Activated naive CD4-positive, alpha-beta T cell treated with anti-CD3 and anti-CD28 coated beads, Interleukin-2, amount 10 ng/mL, durations not matched to agents 7 days and 5 days (primary cell): ENCODE measurements around the gene KLC3.
"Not testable (repeated sequence)": the region's sequence is repeated elsewhere in the genome, so short reads cannot be mapped to it uniquely, and the experiment has no call there.

Experiments used
- CTCF ChIA-PET: fragments of 350-600 bp; sonication (Branson Sonifier 250); formaldehyde crosslinking; loops from one replicate; lab custom pipeline; 2021; ENCODE audit warnings: antibody characterized with exemption; lab: Charles Lee
- DNase-seq: peaks from one replicate; pipeline ENCODE4 v3.0.0-alpha.2; 2020
- H3K27ac Mint-ChIP-seq: one replicate; pipeline ENCODE4 v1.8.0; 2021; ENCODE audit warnings: mild to moderate bottlenecking, moderate library complexity, mixed read lengths
- H3K27me3 Mint-ChIP-seq: one replicate; pipeline ENCODE4 v1.8.0; 2021; ENCODE audit warnings: mild to moderate bottlenecking, mixed read lengths
- H3K36me3 Mint-ChIP-seq: one replicate; pipeline ENCODE4 v1.8.0; 2021; ENCODE audit warnings: mixed read lengths
- H3K4me1 Mint-ChIP-seq: one replicate; pipeline ENCODE4 v1.8.0; 2021; ENCODE audit warnings: mixed read lengths
- H3K4me3 Mint-ChIP-seq: one replicate; pipeline ENCODE4 v1.8.0; 2021; ENCODE audit warnings: mild to moderate bottlenecking, moderate library complexity, mixed read lengths
- H3K9me3 Mint-ChIP-seq: one replicate; pipeline ENCODE4 v1.8.0; 2021; ENCODE audit warnings: mixed read lengths

KLC3 gene

DNA sequence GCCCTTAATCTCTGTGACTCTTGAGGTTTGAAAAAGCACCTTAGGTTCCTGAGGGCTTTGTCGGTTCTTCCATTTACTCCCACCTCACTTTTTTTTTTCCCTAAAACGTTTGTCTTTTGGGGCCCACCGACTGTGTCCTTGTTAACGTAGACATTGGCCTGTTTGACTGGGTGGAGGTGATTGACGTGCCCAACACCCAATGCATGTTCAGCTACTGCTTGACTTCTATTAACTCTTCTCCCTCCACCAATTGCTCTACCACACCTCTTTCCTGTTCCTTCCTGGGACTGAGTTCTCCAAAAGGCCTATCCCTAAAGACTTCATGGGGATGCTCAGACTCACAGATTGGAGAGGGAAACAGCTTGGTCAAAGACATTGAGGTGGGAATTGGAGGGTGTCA is 35.1 kb upstream of the KLC3 start:
- CTCF ChIA-PET: no interaction called here
- H3K36me3 Mint-ChIP-seq: no peaks in the 10 kb centered on the region
- no peak for DNase-seq

DNA sequence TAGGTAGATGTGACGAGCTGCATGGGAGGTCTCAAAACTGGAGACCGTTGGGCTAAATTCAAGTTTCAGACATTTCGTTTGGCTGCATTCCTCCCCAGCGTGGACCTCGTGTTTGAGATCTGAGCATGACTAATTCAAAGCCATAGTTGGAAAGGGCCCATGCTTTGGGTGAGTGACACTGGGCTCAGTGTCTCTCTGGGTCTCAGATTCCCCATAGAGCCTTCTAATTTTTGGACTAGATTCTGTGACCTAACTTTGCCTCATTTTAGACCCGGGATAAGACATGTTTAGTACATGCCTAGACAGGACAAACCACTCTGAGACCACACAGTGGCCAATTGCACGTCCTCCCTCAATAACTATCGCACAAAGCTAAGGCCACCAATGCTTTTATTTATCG is 34.5 kb upstream of the KLC3 start:
- Mint-ChIP-seq H3K9me3 (no peaks in the 10 kb centered on the region), H3K4me1 (no peaks in the 10 kb centered on the region), H3K27me3 (peaks cover 15% of the 10 kb centered on the region), H3K36me3 (no peaks in the 10 kb centered on the region), H3K4me3 (no peak overlapping the region), H3K27ac (no peak overlapping the region)
- CTCF ChIA-PET: interaction anchor here (1.5 kb wide), 1 partner anchor 10 kb away, joined by 3 read pairs; no protein-coding TSS in a partner anchor
- no peak for DNase-seq

More for the DNA sequence above, 35.1 kb upstream of the KLC3 start:
- Mint-ChIP-seq H3K27ac (no peak overlapping the region), H3K4me3 (no peak overlapping the region), H3K4me1 (no peaks in the 10 kb centered on the region), H3K27me3 (peaks cover 15% of the 10 kb centered on the region), H3K9me3 (no peaks in the 10 kb centered on the region)

DNA sequence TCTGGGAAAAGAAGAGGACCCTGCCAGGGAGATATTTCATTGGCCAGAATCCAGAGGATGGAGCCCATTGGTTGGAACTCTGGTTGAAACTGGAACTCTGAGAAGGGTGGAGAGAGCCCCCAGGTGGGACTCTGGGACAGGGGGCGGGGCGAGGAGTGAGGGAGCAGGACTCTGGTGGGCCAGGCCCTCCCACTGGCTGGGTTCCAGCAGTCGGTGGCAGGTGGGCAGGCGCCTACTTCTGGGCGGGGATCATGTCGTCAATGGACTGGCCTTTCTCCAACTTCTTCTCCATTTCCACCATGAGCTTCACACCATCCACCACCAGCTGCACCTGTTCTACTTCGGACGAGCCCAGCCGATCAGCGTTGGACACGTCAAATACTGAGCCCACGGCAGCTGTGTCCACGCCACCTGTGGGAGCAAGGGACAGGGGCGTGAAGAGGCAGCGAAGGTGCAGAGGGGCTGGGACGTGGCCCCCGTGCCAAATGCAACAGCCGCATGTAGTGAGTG is 34.0 kb upstream of the KLC3 start:
- H3K4me3 Mint-ChIP-seq: no peak overlapping the region
- peaks cover 15% of the 10 kb centered on the region for H3K27me3 Mint-ChIP-seq
- H3K36me3 Mint-ChIP-seq: no peaks in the 10 kb centered on the region
- H3K9me3 Mint-ChIP-seq: no peaks in the 10 kb centered on the region
- CTCF ChIA-PET: interaction anchor here (1.5 kb wide), 1 partner anchor 10 kb away, joined by 3 read pairs; no protein-coding TSS in a partner anchor
- no peak for DNase-seq
- no peak overlapping the region for H3K27ac Mint-ChIP-seq
- H3K4me1 Mint-ChIP-seq: no peaks in the 10 kb centered on the region

DNA sequence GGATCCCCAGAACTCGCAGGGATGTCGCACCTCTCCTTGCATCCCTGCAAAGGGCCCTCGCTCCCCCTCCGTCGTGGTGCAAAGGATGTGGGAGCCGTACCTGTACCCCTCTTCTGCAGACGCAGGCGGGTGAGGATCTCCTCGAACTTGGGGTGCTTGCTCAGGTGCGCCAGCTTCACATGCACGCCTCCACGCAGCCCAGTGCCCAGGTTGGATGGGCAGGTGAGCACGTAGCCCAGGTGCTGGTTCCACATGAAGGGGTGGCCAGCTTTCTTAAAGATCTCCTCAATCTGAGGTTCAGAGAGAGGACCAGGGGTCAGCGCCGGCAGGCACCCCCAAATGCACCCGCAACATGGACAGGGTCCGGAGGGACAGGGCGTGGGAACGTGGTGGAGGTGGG is 33.2 kb upstream of the KLC3 start:
- CTCF ChIA-PET: interaction anchor here (1.5 kb wide), 1 partner anchor 9 kb away, joined by 3 read pairs; no protein-coding TSS in a partner anchor
- Mint-ChIP-seq H3K36me3 (no peaks in the 10 kb centered on the region), H3K4me3 (no peak overlapping the region), H3K27me3 (peaks cover 21% of the 10 kb centered on the region), H3K4me1 (no peaks in the 10 kb centered on the region), H3K9me3 (no peaks in the 10 kb centered on the region), H3K27ac (no peak overlapping the region)
- DNase-seq: no peak

- not testable (repeated sequence) for H3K36me3 Mint-ChIP-seq, H3K27ac Mint-ChIP-seq, H3K4me1 Mint-ChIP-seq, H3K4me3 Mint-ChIP-seq, H3K9me3 Mint-ChIP-seq, DNase-seq
- H3K27me3 Mint-ChIP-seq: peaks cover 27% of the 10 kb centered on the region
- CTCF ChIA-PET: interaction anchor here (0.5 to 0.7 kb wide), 2 partner anchors 32 to 424 kb away, joined by 3 to 4 read pairs; no protein-coding TSS in a partner anchor
Measured at GRCh38 chr19:45309322-45309721, 31.2 kb upstream of the KLC3 start.

GRCh38 chr19:45311621-45312020 is 28.9 kb upstream of the KLC3 start:
- Mint-ChIP-seq H3K4me1 (no peaks in the 10 kb centered on the region), H3K4me3 (no peak overlapping the region), H3K36me3 (no peaks in the 10 kb centered on the region), H3K27me3 (peaks cover 30% of the 10 kb centered on the region), H3K27ac (no peak overlapping the region), H3K9me3 (no peaks in the 10 kb centered on the region)
- CTCF ChIA-PET: no interaction called here
- no peak for DNase-seq

DNA sequence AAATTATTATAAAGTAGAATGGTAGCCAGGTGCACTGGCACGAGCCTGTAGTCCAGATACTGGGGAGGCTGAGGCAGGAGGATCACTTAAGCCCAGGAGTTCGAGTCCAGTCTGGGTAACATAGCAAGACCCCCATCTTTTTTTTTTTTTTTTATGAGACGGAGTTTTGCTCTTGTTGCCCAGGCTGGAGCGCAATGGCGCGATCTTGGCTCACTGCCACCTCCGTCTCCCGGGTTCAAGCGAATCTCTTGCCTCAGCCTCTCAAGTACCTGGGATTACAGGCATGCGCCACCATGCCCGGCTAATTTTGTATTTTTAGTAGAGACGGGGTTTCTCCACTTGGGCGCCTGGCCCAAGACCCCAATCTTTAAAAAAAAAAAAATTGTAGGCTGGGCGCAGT is 28.3 kb upstream of the KLC3 start:
- peaks cover 36% of the 10 kb centered on the region for H3K27me3 Mint-ChIP-seq
- DNase-seq, H3K4me3 Mint-ChIP-seq, H3K4me1 Mint-ChIP-seq, H3K27ac Mint-ChIP-seq, H3K9me3 Mint-ChIP-seq, CTCF ChIA-PET, H3K36me3 Mint-ChIP-seq: not testable (repeated sequence)

DNA sequence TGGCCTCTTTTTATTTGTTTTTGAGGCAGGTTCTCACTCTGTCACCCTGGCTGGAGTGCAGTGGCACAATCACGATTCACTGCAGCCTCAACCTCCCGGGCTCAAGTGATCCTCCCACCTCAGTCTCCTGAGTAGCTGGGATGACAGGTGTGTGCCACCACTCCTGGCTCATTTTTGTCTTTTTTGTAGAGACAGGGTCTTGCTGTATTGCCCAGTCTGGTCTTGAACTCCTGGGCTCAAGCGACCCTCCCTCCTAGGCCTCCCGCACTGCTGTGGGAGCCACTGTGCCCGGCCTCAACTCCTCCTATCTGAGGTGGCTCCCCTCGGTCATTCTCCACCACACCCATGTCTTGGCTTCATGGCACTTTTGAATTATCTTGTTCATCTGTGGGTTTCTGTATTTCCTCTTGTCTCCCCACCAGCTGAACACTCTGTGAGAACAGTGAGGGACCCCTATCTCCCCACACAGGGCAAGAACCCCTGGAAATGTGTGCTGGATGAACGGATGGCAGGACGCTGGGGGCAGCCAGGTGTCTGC is 25.8 kb upstream of the KLC3 start:
- Mint-ChIP-seq H3K36me3 (no peaks in the 10 kb centered on the region), H3K27ac (no peak overlapping the region), H3K4me3 (no peak overlapping the region), H3K27me3 (peaks cover 55% of the 10 kb centered on the region), H3K9me3 (no peaks in the 10 kb centered on the region), H3K4me1 (no peaks in the 10 kb centered on the region)
- CTCF ChIA-PET: no interaction called here
- no peak for DNase-seq

- no peaks in the 10 kb centered on the region for H3K9me3 Mint-ChIP-seq
- no peaks in the 10 kb centered on the region for H3K4me1 Mint-ChIP-seq
- DNase-seq: no peak
- no peaks in the 10 kb centered on the region for H3K36me3 Mint-ChIP-seq
- CTCF ChIA-PET: no interaction called here
- H3K27me3 Mint-ChIP-seq: peaks cover 55% of the 10 kb centered on the region
- no peak overlapping the region for H3K4me3 Mint-ChIP-seq
- no peak overlapping the region for H3K27ac Mint-ChIP-seq
Measured at GRCh38 chr19:45315304-45315703, 25.2 kb upstream of the KLC3 start.

- Mint-ChIP-seq H3K4me1 (no peaks in the 10 kb centered on the region), H3K27ac (no peak overlapping the region), H3K9me3 (no peaks in the 10 kb centered on the region), H3K36me3 (no peaks in the 10 kb centered on the region), H3K4me3 (no peak overlapping the region), H3K27me3 (peaks cover 72% of the 10 kb centered on the region)
- no peak for DNase-seq
- CTCF ChIA-PET: no interaction called here
Measured at GRCh38 chr19:45320997-45321775, 19.4 kb upstream of the KLC3 start.

DNA sequence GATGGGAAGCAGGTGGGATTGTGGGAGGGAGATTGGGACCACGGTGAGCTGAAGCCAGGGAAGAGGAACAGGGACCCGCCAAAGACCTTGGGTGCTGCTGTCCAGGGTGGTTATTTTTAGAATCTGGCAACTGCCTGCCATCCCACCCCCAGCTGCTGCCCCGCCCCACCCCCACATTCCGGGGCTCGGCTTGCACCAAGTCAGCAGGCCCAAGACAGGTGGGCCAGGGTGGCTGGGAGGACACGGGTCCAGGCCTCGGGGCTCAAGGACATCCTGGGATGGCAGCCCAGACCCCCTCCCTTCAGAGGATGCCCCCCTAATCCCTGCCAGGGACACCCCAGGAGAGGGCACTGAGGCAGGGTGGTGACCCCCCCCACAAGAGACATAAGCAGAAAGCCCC is 18.7 kb upstream of the KLC3 start:
- no peaks in the 10 kb centered on the region for H3K36me3 Mint-ChIP-seq
- no peaks in the 10 kb centered on the region for H3K9me3 Mint-ChIP-seq
- CTCF ChIA-PET: no interaction called here
- H3K4me3 Mint-ChIP-seq: no peak overlapping the region
- no peak for DNase-seq
- H3K27ac Mint-ChIP-seq: no peak overlapping the region
- peaks cover 72% of the 10 kb centered on the region for H3K27me3 Mint-ChIP-seq
- H3K4me1 Mint-ChIP-seq: peaks cover 3% of the 10 kb centered on the region

- CTCF ChIA-PET: no interaction called here
- DNase-seq: no peak
- peaks cover 3% of the 10 kb centered on the region for H3K4me1 Mint-ChIP-seq
- no peaks in the 10 kb centered on the region for H3K36me3 Mint-ChIP-seq
- no peak overlapping the region for H3K4me3 Mint-ChIP-seq
- H3K27ac Mint-ChIP-seq: no peak overlapping the region
- H3K27me3 Mint-ChIP-seq: peaks cover 69% of the 10 kb centered on the region
- H3K9me3 Mint-ChIP-seq: no peaks in the 10 kb centered on the region
Measured at GRCh38 chr19:45322311-45322710, 18.2 kb upstream of the KLC3 start.

DNA sequence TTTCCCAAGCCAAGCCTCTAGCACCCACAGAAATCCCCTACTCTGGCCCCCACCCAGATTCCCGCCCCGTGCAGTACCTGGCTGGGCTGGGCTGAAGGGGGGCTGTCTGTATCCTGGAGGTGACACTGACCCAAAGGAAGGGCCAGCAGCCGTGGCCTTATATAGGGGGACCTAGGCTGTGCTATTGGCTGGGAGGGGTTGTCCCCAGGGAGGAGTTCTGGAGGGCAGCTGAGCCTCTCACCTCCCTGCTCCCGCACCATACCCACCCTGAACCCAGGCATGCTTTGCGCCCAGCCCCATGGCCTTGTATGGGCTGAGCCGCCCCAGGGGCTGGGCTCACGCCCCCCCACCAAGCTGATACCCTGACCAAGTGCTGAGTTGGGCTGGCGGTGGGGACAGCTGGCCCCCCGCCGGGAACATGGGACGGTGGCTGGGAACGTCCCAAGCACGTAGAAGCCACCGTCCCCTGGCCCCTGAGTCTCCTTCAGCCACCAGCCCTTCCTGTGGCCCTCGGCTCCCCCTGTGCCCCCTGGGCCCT is 17.7 kb upstream of the KLC3 start, which contains the start of gene CKM:
CKM (minus strand) TSS at position 132 of the 538 bp plus-strand sequence. CDS start 3,162 bp downstream, outside the sequence.
- CTCF ChIA-PET: no interaction called here
- Mint-ChIP-seq H3K4me1 (peaks cover 3% of the 10 kb centered on the region), H3K4me3 (no peak within 1 kb of the TSS)

DNA sequence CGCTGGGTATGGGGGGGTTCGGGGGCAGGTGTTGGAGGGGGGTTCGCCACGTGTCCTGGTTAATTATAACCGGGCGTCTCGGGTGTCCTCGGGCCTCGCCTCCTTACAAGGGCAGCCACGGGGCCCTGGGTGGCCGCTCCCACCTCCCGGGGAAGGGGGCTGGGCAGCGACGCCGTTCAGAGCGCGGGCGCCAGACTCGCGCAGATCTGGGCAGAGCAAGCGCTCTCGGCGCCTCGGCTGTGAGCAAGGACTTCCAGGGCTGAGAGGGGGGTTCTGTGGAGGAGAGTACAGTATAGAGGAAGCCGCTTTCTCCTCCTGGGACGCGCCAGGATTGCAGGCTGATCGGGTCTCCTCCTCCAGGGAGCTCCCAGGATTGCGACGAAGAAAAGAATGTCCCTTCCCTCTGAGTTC is 16.9 kb upstream of the KLC3 start:
- no peaks in the 10 kb centered on the region for H3K9me3 Mint-ChIP-seq
- H3K27ac Mint-ChIP-seq: no peak overlapping the region
- H3K27me3 Mint-ChIP-seq: peaks cover 67% of the 10 kb centered on the region

More for the DNA sequence above, 17.7 kb upstream of the KLC3 start, which contains the start of gene CKM:
- H3K27me3 Mint-ChIP-seq: peaks cover 67% of the 10 kb centered on the region
- H3K27ac Mint-ChIP-seq: no peak within 1 kb of the TSS
- H3K9me3 Mint-ChIP-seq: no peaks in the 10 kb centered on the region
- no peaks in the 10 kb centered on the region for H3K36me3 Mint-ChIP-seq
- no peak for DNase-seq

More for the DNA sequence above, 16.9 kb upstream of the KLC3 start:
- CTCF ChIA-PET: no interaction called here
- H3K36me3 Mint-ChIP-seq: no peaks in the 10 kb centered on the region
- H3K4me1 Mint-ChIP-seq: peaks cover 3% of the 10 kb centered on the region
- no peak for DNase-seq
- H3K4me3 Mint-ChIP-seq: no peak overlapping the region
